ENCODE results near the gene CPNE4. TPM values are rescaled to one million over a fixed set of nuclear protein-coding genes. Genes with fewer than 3 reads are reported as not detected.
A peak's percentile ranks its signal among the peaks of the same experiment; 100 is the strongest.
"Not testable (repeated sequence)": the region's sequence is repeated elsewhere in the genome, so short reads cannot be mapped to it uniquely, and the experiment has no call there.

Gene CPNE4
- total RNA-seq, 1 donor from 2014 or later: 0.41 TPM

GRCh38 chr3:131502530-131503319, 532.1 kb downstream of the CPNE4 start, which contains the start of gene MRPL3:
MRPL3 (minus strand) TSS chr3:131502971; CDS start chr3:131502821, 150 bp downstream.
- H3K36me3 Mint-ChIP-seq (ENCODE audit: low read depth, unreplicated experiment): no peaks in the 10 kb centered on the region
- H3K27me3 Mint-ChIP-seq (ENCODE audit: unreplicated experiment): no peaks in the 10 kb centered on the region
- peak within 1 kb of the TSS; percentile 82 for H3K27ac Mint-ChIP-seq (ENCODE audit: unreplicated experiment)
- DNase-seq (ENCODE audit: low spot score): peak; percentile 63
- TF ChIP-seq CTCF (IDR thresholded peaks at IDR 0.05; ENCODE audit: unreplicated experiment): no peak
- H3K4me1 Mint-ChIP-seq (ENCODE audit: unreplicated experiment): peaks cover 14% of the 10 kb centered on the region
- peak within 1 kb of the TSS; percentile 95 for H3K4me3 Mint-ChIP-seq (ENCODE audit: unreplicated experiment)
- no peaks in the 10 kb centered on the region for H3K9me3 Mint-ChIP-seq (ENCODE audit: unreplicated experiment)

GRCh38 chr3:131501949-131502348, 532.9 kb downstream of the CPNE4 start:
- no peaks in the 10 kb centered on the region for H3K9me3 Mint-ChIP-seq (ENCODE audit: unreplicated experiment)
- no peak for DNase-seq (ENCODE audit: low spot score)
- H3K4me1 Mint-ChIP-seq (ENCODE audit: unreplicated experiment): peaks cover 15% of the 10 kb centered on the region
- TF ChIP-seq CTCF (IDR thresholded peaks at IDR 0.05; ENCODE audit: unreplicated experiment): no peak
- H3K4me3 Mint-ChIP-seq (ENCODE audit: unreplicated experiment): peak overlapping the region; percentile 95
- peak overlapping the region; percentile 24 for H3K27ac Mint-ChIP-seq (ENCODE audit: unreplicated experiment)
- H3K36me3 Mint-ChIP-seq (ENCODE audit: low read depth, unreplicated experiment): peaks cover 2% of the 10 kb centered on the region
- H3K27me3 Mint-ChIP-seq (ENCODE audit: unreplicated experiment): no peaks in the 10 kb centered on the region

- no peak overlapping the region for H3K4me3 Mint-ChIP-seq (ENCODE audit: unreplicated experiment)
- H3K9me3 Mint-ChIP-seq (ENCODE audit: unreplicated experiment): no peaks in the 10 kb centered on the region
- H3K36me3 Mint-ChIP-seq (ENCODE audit: low read depth, unreplicated experiment): peaks cover 11% of the 10 kb centered on the region
- peaks cover 8% of the 10 kb centered on the region for H3K4me1 Mint-ChIP-seq (ENCODE audit: unreplicated experiment)
- no peak for DNase-seq (ENCODE audit: low spot score)
- no peaks in the 10 kb centered on the region for H3K27me3 Mint-ChIP-seq (ENCODE audit: unreplicated experiment)
- no peak overlapping the region for H3K27ac Mint-ChIP-seq (ENCODE audit: unreplicated experiment)
- TF ChIP-seq CTCF (IDR thresholded peaks at IDR 0.05; ENCODE audit: unreplicated experiment): no peak
Observed at GRCh38 chr3:131494706-131495105, 540.1 kb downstream of the CPNE4 start.

- no peak overlapping the region for H3K27ac Mint-ChIP-seq (ENCODE audit: unreplicated experiment)
- H3K36me3 Mint-ChIP-seq (ENCODE audit: low read depth, unreplicated experiment): peaks cover 7% of the 10 kb centered on the region
- peaks cover 5% of the 10 kb centered on the region for H3K4me1 Mint-ChIP-seq (ENCODE audit: unreplicated experiment)
- H3K4me3 Mint-ChIP-seq (ENCODE audit: unreplicated experiment): no peak overlapping the region
- DNase-seq (ENCODE audit: low spot score): no peak
- no peaks in the 10 kb centered on the region for H3K9me3 Mint-ChIP-seq (ENCODE audit: unreplicated experiment)
- TF ChIP-seq CTCF (IDR thresholded peaks at IDR 0.05; ENCODE audit: unreplicated experiment): no peak
- H3K27me3 Mint-ChIP-seq (ENCODE audit: unreplicated experiment): no peaks in the 10 kb centered on the region
Observed at GRCh38 chr3:131491775-131492174, 543.0 kb downstream of the CPNE4 start.

GRCh38 chr3:131491084-131491483, 543.7 kb downstream of the CPNE4 start:
- no peak overlapping the region for H3K4me3 Mint-ChIP-seq (ENCODE audit: unreplicated experiment)
- DNase-seq (ENCODE audit: low spot score): no peak
- H3K4me1 Mint-ChIP-seq (ENCODE audit: unreplicated experiment): peaks cover 2% of the 10 kb centered on the region
- H3K27ac Mint-ChIP-seq (ENCODE audit: unreplicated experiment): no peak overlapping the region
- H3K27me3 Mint-ChIP-seq (ENCODE audit: unreplicated experiment): no peaks in the 10 kb centered on the region
- no peaks in the 10 kb centered on the region for H3K9me3 Mint-ChIP-seq (ENCODE audit: unreplicated experiment)
- peaks cover 11% of the 10 kb centered on the region for H3K36me3 Mint-ChIP-seq (ENCODE audit: low read depth, unreplicated experiment)
- TF ChIP-seq CTCF (IDR thresholded peaks at IDR 0.05; ENCODE audit: unreplicated experiment): no peak

GRCh38 chr3:131486545-131486944, 548.3 kb downstream of the CPNE4 start:
- not testable (repeated sequence) for H3K9me3 Mint-ChIP-seq (ENCODE audit: unreplicated experiment); DNase-seq (ENCODE audit: low spot score); H3K36me3 Mint-ChIP-seq (ENCODE audit: low read depth, unreplicated experiment); H3K4me1 Mint-ChIP-seq (ENCODE audit: unreplicated experiment); H3K27ac Mint-ChIP-seq (ENCODE audit: unreplicated experiment); H3K4me3 Mint-ChIP-seq (ENCODE audit: unreplicated experiment); H3K27me3 Mint-ChIP-seq (ENCODE audit: unreplicated experiment)

Data from endothelial cell (in vitro differentiated cells).